A204.1 (cell line): ENCODE data around the gene PJA2.

ENCODE experiments used
- FAIRE-seq: peaks from 2 replicates; lab custom pipeline; 2012; peaks lifted over from hg19 to GRCh38; lab: Jason Lieb, UNC

The PJA2 gene

GRCh38 chr5:109407913-109408312, 1.9 kb downstream of the PJA2 start:
- FAIRE-seq = no peak

DNA sequence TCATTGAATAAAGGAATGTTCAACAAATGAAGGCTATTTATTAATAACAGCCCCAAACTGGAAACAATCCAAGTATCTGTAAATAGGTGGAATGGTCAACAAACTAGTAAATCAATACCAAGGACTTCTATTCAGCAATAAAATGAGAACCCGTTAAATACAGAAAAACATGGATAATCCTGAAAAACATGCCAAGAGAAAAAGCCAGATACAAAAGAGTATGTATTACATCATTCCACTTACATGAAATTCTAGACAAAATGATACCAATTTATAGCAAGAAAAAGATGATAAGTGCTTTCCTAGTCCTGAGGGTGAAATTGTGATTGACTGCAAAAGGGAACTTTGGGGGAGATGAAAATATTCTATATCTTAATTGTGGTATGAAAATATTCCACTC, 3.1 kb downstream of the PJA2 start:
- no peak for FAIRE-seq

GRCh38 chr5:109404428-109404960, 5.3 kb downstream of the PJA2 start:
- FAIRE-seq = no peak

DNA sequence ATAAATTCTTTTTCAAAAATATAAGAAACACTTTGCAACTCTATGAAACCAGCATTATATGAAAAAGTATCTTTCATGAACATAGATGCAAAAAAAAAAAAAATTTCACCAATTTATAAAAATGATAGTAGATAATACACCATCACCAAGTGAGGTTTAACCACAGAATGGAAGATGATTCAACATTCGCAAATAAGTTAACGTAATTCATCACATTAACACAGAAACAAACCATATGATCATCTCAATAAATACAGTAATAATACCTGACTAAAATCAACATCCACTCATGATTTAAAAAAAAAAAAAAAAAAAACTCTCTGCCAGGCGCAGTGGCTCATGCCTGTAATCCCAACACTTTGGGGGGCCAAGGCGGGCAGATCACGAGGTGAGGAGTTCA, 6.3 kb downstream of the PJA2 start:
- no peak for FAIRE-seq

DNA sequence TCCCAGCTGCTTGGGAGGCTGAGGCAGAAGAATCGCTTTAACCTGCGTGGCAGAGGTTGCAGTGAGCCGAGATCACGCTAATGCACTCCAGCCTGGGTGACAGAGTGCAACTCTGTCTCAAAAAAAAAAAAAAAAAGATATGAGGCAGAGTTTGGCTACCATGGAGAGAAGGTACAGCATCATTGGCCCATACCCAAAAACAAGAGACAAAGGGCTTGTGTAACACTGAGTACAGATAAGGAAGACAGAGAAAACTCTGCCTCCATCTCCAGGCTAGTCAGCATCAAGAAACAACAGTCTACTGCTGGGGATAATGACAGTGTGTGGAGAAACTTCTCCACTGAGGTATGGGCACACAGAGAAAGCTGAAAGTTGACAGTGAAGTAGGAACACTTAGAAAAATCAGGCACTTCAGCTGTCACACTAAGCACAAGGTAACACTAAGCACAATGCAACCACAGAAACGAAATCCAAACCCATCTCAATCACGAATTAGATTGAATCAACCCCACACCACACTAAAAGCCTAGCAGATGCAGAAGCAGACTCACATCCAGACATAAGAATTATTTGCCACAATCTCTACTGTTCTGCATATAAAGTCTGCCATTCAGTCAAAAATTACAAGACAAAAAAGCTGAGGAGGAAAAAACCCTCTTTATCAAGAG, 10.5 kb downstream of the PJA2 start:
- FAIRE-seq = no peak

DNA sequence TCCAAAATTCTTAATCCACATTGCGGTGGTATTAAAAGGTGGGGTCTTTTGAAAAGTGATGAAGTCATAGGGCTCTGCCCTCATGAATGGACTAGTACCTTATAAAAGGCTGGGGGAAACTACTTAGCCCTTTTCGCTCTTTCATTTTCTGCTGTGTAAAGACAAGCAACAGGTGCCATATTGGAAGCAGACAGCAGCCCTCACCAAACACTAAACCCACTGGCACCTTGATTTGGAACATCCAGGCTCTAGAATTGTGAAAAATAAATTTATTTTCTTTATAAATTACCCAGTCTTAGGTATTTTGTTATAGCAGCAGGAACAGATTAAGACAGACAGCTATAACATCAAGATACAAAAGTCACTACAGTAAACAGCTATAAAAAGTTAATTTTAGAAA, 12.8 kb downstream of the PJA2 start:
- no peak for FAIRE-seq

DNA sequence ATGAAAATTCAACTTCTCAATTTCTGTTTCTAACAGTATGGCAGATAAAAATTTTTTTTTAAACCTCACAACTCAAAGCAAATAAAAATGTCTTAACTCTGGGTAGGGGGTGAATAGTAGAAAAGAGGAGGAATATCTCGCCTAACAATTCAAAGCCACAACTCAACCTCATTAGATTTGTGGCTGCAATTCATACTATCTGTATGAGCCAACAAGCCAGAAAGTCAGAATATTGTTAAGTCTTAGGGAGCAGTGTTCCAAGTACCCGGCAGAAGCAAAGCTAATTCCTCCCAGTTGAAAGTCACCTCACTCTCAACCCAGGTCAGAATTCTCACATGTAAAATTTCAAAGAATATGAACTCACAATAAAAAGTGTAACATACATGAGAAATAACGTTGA, 15.0 kb downstream of the PJA2 start:
- no peak for FAIRE-seq

DNA sequence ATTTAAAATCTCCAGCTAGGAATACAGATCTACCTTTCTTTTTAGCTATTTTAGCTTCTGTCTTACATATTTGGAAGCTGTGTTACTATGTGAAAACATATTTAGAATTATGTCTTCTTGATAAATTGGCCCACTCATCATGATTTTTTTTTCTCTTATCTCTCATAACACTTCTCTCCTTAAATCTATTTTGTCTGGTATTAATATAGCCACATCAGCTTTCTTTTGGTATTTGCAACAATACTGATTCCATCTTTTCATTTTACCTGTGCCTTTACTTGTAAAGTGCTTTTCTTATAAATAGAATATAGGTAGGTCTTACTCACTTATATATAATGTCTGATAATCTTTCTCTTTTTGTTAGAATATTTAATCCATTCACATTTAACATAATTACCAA, 19.6 kb downstream of the PJA2 start:
- FAIRE-seq = no peak

- FAIRE-seq = no peak
These were observed 21.4 kb downstream of the PJA2 start for GRCh38 chr5:109388407-109388806.

- FAIRE-seq = no peak
These were observed 22.3 kb downstream of the PJA2 start for GRCh38 chr5:109387408-109387974.

DNA sequence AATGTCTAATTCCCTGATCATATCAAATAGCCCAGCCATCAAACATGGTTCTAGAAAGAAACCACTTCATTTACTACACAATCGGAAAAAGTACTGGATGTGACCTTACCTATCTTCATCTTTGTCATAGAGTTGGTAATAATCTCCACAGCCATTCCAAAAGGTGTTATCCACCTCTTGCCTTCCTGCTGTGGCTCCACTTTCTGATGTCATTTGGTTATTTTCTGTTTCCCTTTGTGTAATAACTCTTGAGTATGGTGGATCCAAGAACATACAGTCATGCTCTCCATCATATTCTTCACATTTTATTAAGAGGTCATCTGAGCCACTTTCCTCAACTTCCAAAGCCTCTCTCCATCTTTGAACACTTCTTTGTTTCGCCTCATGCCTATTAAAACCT, 31.7 kb downstream of the PJA2 start:
- no peak for FAIRE-seq

DNA sequence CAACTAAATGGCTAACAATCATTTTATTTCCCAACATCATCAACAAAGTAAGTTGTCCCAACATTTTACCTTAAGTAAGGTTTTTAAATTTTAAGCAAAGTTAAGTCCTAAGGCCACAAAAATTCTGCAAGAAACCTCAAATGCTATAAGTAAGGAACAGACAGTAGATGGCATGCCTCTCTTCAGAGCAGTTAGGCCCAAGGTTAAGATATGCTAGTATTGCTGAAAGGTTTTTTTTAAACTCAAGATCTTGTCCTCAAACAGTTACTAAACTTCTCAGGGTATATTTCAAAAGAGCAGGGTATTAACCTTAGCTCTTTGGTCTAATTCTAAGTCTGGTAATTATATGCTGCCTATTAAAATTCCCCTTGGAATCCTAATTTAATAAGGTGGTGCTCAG, 35.1 kb downstream of the PJA2 start:
- FAIRE-seq = no peak

DNA sequence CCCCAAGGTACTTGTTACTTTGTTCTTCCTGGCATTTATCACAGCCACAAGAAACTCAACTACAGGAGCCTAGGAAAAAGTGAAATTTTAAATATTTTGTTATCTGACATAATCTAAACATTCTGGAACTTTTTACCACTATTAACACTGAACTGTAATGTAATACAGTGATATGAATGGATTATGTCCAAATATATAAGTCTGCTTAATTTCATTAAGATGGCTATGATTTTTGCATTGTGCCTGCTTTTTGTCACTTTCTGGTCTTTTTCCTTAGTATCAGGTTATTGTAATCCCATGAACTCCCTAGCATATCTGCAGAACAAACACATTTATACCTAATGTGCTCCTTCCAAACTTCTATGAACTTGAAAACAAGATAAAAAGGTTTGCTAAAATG, 35.8 kb downstream of the PJA2 start:
- FAIRE-seq = no peak

GRCh38 chr5:109370343-109370742, 39.4 kb downstream of the PJA2 start:
- FAIRE-seq = no peak

- no peak for FAIRE-seq
These were observed 44.1 kb downstream of the PJA2 start for GRCh38 chr5:109365653-109366052.

DNA sequence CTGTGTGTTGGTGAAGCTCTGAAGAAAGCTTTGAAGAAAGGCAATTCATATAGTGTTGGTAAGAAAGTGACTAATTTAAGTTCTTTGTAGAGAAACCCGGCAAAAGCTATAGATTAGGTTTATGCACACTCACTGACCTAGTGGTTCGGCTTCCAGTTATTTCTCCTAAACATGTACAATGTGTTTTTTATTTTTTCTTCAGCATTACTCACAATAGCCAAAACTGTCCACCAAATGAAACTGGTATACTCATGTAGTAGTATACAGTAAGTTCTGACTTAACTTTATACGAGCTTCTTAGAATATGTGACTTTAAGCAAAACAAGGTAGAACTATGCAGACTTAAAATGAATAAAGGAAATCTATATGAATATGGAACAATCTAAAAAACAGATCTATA, 44.8 kb downstream of the PJA2 start:
- no peak for FAIRE-seq

GRCh38 chr5:109359642-109360041, 50.1 kb downstream of the PJA2 start:
- no peak for FAIRE-seq

- no peak for FAIRE-seq
These were observed 52.0 kb downstream of the PJA2 start for GRCh38 chr5:109357807-109358206.

DNA sequence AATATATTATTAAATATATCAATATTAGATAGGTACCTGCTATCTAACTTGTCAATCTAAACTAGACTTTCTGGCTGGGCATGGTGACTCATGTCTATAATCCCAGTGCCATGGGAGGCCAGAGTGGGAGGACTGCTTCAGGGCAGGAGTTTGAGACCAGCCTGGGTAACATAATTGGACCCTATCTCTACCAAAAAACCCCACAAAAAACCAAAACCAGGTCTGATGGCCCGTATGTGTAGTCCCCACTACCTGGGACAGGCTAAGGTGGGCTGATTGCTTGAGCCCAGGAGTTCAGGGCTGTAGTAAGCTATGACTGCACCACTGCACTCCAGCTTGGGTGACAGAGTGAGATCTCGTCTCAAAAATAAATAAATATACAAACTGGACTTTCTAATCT, 55.0 kb downstream of the PJA2 start:
- FAIRE-seq = no peak

DNA sequence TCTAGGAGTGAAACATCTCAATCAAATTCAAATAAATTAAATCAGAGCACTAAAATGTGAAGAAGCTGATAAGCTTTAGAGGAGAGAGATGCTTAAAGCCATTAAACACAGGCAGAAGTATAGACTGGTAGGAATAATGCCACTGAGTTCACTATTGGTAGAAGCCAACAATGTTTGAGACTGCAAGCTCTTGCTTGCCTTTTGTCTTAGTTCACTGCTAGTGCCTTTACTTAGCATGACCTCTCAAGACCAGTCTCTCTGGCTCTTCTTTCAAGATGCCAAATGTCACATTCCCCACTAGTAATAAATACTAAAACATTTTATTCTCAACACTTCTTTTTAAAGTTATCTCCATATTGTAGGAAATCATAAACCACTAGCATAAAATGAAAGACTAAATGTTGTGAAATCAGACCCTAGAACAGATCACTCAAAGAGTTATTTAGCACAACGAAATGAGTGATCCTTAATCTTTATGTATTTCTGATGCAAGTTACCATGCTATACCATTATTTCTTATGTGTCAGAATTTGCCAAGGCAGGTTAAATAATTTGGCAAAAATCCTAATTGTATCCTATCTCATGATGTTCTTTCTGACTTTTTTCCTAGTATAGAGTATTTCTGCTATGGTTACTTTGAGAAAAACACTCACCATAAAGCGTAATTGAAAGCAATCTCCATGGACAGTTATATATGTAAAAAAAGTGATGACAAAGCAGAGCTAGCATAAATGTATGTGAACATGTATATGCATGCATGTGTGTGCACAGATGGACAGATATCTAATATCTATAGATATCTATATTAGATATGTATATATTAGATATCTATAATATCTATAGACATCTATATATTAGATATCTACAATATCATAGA, 57.5 kb downstream of the PJA2 start:
- FAIRE-seq = no peak

DNA sequence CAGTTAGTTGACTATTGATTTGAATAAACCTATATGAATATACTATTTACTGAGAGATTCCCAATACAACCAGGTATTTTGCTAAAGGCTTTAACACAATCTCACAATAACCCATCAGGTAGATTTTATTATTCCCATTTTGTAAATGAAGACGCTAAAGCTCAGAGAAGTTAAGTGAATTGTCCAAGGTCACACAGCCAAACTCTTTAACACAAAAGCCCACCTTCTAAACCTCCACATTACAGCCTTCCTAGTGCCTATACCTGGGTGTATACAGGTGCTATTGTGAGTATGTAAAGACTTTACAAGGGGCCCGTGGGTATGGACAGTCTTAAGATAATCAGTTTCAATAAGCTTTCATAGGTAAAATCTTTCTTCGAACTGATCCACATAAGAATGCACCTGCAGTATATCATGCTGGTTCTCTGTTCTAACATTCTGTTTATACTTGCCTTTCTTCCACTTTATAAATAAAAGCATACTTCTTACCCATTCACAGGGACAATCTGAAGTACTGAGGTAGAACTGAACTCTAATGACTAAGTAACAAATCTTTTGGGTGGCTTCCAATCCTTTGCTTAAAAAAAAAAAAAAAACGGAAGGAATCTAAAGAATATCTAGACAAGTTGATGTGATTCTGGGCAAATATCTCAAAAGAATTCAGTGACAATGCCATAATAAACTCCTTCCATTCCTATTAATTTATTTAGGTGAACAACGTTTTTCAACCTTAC, 59.1 kb downstream of the PJA2 start:
- no peak for FAIRE-seq

- FAIRE-seq = no peak
These were observed 60.4 kb downstream of the PJA2 start for GRCh38 chr5:109349388-109349787.
